GM12878 (cell line): ENCODE measurements around the gene STMP1.

ENCODE experiments used
- JUNB ChIP-seq: IDR thresholded peaks from 2 replicates; pipeline ENCODE4 v1.6.1; 2016; ENCODE audit warnings: antibody characterized with exemption, mild to moderate bottlenecking
- ZNF24 ChIP-seq: fragments of 450-650 bp; IDR thresholded peaks from 2 replicates; pipeline ENCODE4 v1.6.1; 2017; ENCODE audit warnings: antibody characterized with exemption, mild to moderate bottlenecking
- ZSCAN29 ChIP-seq: fragments of 450-650 bp; IDR thresholded peaks from 2 replicates; pipeline ENCODE4 v1.6.1; 2017; ENCODE audit warnings: mild to moderate bottlenecking, moderate library complexity

GRCh38 chr7:135704074-135704473, 41.8 kb downstream of the STMP1 start:
- TF ChIP-seq JUNB = no peak
- no peak for TF ChIP-seq ZSCAN29
- no peak for TF ChIP-seq ZNF24
